SKM-1 treated with dmso at 0.1 percent for 144 hours (cell line): ENCODE measurements around the gene FIG4.

Experiments used
- DNase-seq: peaks from one replicate; lab custom pipeline; 2025; ENCODE audit not compliant: unreplicated experiment; lab: John Stamatoyannopoulos, UW

The FIG4 gene

GRCh38 chr6:109759098-109759955 is 68.2 kb downstream of the FIG4 start:
- no peak for DNase-seq

- no peak for DNase-seq
Observed at GRCh38 chr6:109760208-109760607, 69.1 kb downstream of the FIG4 start.

GRCh38 chr6:109762166-109762565 is 71.1 kb downstream of the FIG4 start:
- no peak for DNase-seq

GRCh38 chr6:109762769-109763441 is 71.8 kb downstream of the FIG4 start:
- no peak for DNase-seq

- no peak for DNase-seq
Observed at GRCh38 chr6:109766167-109766566, 75.1 kb downstream of the FIG4 start.

GRCh38 chr6:109767961-109768360 is 76.9 kb downstream of the FIG4 start:
- no peak for DNase-seq

GRCh38 chr6:109768485-109768884 is 77.4 kb downstream of the FIG4 start:
- DNase-seq, result no peak

GRCh38 chr6:109769213-109769612 is 78.1 kb downstream of the FIG4 start:
- DNase-seq, result no peak

GRCh38 chr6:109770047-109770446 is 79.0 kb downstream of the FIG4 start:
- no peak for DNase-seq

- DNase-seq, result peak; percentile 29
Observed at GRCh38 chr6:109770779-109771178, 79.7 kb downstream of the FIG4 start.

GRCh38 chr6:109771939-109772755 is 81.1 kb downstream of the FIG4 start:
- DNase-seq, result peak; percentile 90

- no peak for DNase-seq
Observed at GRCh38 chr6:109772883-109773431, 81.9 kb downstream of the FIG4 start.

GRCh38 chr6:109781001-109781400 is 89.9 kb downstream of the FIG4 start:
- no peak for DNase-seq

GRCh38 chr6:109782491-109782999 is 91.4 kb downstream of the FIG4 start:
- no peak for DNase-seq

GRCh38 chr6:109783250-109783986 is 92.3 kb downstream of the FIG4 start:
- DNase-seq, result no peak

- no peak for DNase-seq
Observed at GRCh38 chr6:109787312-109787711, 96.2 kb downstream of the FIG4 start.

GRCh38 chr6:109788687-109789086 is 97.6 kb downstream of the FIG4 start:
- no peak for DNase-seq

GRCh38 chr6:109790131-109790530 is 99.0 kb downstream of the FIG4 start:
- DNase-seq, result no peak

GRCh38 chr6:109791301-109791700 is 100.2 kb downstream of the FIG4 start:
- DNase-seq, result no peak

- DNase-seq, result no peak
Observed at GRCh38 chr6:109793021-109793420, 101.9 kb downstream of the FIG4 start.
